Stimulated activated CD4-positive, alpha-beta T cell treated with anti-CD3 and anti-CD28 coated beads, Interleukin-2, amount 100 ng/mL, for 4 hours (primary cell): ENCODE data around the gene PDGFA.

ENCODE experiments used
- DNase-seq: peaks from one replicate; pipeline ENCODE4 v3.0.0-alpha.2; 2020; ENCODE audit warnings: low read depth

PDGFA gene

DNA sequence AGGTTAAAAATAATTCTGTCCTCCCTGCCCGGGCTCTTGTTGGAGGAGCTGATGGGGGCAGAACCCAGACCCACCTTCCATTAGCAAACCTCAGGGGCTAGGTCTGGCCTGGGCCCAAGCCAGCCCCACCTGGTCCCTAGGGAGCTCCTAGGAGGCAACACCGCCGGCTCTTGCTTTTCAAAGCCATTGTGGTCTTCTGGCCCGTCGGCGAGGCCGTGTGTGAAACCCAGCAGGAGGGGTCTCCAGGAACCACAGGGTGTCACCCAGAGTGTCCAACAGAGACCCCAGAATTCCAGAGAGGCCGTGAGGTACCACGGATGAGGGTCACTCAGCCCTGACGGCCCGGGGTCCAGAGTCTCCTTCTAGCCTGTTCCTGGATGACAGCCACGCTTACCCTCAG is 16.6 kb upstream of the PDGFA start:
- DNase-seq: no peak

DNA sequence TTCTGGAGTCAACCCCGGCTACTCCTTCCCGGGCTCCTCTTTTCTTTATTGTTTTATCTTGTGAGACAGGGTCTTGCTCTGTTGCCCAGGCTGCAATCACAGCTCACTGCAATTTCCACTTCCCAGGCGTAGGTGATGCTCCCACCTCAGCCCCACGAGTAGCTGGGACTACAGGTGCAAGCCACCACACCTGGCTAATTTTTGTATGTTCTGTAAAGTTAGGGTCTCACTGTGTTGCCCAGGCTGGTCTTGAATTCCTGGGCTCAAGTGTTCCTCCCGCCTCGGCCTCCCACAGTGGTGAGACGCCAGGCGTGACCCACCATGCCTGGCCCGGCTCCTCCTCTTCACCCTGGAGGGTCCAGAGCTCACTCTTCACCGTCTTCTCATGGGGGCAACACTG is 15.3 kb upstream of the PDGFA start:
- DNase-seq: no peak

DNA sequence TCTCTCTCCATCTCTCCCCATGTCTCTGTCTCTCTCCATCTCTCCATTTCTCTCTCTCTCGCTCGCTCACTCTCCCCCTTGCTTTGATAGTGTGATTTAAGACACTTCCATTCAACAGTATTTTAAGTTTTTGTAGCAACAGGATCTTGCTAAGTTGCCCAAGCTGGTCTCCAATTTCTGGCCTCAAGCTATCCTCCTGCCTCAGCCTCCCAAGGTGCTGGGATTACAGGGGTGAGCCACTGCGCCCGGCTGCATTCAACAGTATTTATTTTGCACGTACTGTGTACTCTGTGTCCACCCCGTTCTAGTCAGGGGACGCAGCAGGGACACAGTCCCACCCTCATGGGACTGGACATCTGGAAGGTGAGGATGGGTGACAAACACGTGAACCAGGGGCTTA is 14.4 kb upstream of the PDGFA start:
- no peak for DNase-seq

DNA sequence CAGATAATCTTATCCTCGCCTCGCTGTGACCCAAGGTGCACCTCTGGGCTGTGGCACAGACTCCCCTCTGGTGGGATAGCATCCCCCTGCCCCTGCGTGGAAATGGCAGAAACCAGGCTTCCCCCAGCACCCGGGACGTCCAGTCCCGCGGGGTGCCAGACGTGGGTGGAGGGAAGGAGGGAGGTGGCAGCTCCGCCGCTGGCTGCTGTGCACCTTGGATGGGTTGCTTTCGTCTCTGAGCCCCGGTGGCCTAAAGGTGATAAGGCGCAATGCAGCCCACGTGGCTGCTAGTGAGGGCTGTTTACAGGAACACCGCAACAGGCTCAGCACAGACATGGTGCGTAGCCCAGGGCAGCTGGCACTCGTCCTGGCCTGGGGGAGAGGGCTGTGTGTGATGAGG is 13.6 kb upstream of the PDGFA start:
- DNase-seq: no peak

DNA sequence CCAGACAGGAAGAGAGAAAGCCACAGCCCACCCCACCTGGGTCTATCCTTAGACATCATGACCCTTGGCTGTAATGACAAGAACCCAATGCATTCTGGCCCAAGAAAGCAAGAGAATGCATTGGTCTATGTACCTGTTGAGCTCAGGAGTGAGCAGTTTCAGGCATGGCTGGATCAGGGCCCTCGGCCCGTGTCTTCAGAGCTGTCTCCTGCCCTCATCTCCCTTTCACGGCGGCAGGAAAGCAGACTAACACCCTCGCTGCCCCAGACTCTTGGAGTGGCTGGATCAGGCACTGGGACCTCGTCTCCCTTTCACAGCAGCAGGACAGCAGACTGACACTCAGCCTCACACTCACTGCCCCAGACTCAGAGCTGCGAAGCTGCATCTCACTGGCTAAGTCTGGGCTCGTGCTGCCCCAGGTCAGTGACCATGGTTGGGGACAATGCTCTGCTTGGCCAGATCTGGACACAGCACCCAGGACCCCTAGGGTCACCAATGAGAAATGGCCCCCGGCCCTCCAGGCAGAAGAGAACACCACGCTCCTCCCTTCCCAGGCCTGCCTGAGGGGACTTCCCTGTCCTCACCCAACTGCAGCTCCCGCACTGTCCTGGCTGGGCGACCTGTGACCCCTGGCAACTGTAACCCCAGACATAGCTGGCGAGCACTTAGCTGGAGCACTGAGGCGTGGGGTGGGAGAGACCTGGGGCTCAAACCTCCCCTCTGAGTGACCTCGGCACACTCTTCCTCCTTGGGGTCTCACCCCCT is 12.9 kb upstream of the PDGFA start:
- DNase-seq: no peak

DNA sequence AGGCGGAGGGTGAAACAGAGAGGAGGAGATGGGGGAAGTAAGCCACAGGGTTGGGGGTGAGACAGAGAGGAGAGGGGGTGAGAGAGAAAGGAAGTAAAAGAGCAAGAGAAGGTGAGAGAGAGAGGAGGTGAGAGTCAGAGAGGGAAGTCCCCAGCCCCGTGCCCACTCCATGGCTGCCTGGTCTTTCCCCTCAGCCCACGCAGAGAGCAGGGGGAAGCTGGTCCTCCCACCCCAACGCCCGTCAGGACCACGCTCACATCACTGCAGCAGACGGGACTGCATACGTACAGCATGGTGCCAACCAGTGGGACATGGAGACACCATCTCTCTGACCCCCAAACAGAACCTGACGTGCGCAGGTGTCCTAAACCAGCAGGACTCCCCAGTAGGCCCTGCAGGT is 12.1 kb upstream of the PDGFA start:
- no peak for DNase-seq

DNA sequence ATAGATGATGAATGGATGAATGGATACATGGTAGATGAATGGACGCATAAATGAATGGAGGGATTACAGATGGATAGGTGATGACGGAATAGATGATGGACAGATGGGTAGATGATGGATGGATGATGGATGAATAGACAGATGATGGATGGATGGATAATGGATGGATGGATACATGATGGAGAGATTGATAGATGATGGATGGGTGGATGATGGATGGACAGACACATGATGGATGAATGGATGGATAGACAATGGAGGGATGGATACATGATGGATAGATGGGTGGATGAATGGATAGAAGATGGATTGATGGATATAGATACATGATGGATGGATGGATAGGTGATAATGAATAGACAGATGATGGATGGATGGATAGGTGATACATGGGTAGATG is 8.8 kb upstream of the PDGFA start:
- DNase-seq: no peak

DNA sequence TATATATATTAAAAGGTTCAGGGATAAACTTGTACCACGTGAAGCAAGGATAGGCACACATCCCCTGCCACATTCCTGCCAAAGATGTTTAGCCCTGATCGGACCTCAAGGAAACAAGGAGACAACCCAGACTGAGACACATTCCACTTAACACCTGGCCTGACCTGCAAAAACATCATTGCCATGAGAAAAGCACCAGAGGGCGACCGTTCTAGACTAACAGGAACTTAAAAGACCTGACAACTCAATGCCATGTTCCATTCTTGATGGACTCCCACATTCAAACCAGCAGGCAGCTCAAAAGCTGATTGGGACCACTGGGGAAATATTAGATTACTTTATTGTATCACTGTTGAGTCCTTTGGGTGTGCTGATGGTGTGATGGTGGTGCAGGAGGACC is 8.1 kb upstream of the PDGFA start:
- no peak for DNase-seq

DNA sequence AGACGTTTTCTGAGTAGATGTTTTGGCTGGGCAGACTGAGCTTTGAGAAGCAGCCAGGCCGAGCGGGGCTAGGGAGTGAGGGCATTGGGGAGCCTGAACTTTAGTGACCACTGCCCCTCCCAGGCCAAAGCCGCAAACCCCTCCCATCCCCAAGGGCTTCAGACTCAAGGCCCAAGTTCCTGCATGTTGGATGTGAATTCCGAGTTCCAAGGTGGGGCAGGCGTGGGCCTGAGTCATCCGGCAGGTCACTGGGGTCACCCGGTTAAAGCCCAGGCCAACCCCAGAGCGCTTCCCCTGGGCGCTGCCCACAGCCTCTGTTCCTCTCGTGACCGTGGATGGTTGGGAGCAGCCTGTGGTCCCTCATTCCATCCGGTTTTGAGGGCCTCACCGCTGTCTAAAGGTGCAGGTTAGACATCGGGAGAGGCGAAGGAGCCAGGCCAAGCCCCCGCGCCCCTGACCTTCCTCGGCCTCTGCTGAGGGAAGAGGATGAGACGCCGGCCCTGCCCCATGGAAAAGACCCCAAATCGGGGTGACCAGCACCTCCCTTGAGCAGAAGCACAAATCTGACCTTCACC is 6.9 kb upstream of the PDGFA start:
- DNase-seq: no peak

DNA sequence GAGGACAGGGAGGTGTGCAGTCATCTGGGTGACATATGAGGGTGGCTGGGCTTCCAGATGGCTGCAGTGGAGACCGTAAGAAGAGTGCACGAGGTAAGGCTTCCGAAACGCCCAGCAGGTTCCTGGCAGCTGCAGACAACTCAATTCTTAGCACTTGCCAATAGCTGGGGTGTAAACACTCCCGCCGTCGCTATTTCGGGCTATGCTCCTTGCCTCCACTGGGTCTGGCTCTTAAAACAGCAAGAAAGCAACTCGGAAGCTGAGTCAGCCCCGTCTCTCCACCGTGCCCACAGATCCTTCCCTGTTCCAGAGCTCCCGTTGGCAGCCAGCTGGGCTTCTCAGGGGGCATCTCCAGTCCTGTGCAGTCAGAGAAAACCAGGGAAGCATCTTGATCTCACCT is 6.1 kb upstream of the PDGFA start:
- no peak for DNase-seq

DNA sequence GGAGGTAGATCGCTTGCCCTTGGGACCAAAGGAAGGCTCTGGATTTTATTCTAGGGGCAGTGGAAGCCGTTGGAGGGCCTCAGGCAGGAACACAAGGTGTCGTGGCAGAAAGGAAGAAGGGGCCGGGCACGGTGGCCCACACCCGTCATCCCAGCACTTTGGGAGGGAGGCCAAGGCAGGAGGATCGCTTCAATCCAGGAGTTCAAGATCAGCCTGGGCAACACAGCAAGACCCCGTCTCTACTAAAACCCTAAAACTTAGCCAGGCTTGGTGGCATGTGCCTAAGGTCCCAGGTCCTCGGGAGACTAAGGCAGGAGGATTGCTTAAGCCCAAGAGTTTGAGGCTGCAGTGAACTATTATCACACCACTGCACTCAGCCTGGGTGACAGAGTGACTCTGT is 5.2 kb upstream of the PDGFA start:
- DNase-seq: no peak

DNA sequence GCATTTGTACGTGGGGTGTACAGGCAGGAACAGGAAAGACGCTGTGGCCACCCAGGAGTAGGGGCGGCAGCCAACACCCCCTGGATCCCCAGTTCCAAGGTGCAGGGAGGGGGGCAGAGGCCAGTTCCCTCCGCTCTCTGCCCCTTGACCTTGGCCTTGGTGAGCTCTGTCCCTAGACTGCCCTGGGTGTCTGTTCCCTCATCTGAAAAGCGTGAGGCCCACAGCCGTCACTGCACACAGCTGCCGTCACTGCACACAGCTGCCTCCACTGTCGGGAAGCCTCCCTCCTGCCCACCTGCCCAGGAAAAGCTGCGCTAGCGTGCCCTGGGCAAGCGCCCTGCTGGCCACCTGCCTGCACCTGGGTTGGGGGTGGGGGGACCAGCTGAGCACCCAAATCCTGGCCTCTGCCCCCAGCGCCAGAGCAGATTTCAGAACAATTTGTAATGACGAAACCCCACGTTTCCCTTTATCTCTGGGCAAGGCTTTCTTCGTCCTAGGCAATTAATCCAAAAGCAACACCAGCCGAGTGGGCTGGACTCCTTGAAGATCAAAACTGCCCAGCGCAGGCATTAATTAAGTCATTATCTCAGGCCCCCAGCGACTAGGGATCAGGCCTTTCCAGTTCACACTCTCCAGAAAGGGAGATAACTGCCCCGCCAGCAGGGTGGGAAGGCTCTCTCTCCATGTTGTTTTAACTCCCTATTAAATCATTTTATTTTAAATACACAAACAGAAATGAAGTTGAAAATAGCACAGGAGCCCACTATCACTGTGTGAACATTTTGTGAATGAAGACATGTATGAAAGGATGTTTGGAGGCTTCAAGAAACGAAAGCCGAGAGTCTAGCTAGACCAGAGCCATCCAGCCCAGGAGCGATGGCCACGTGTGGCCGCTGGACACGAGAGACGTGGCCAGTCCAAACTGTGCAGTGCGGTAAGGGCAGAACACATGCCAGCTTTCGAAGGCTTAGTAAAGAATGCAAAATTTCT is 4.0 kb upstream of the PDGFA start:
- no peak for DNase-seq

DNA sequence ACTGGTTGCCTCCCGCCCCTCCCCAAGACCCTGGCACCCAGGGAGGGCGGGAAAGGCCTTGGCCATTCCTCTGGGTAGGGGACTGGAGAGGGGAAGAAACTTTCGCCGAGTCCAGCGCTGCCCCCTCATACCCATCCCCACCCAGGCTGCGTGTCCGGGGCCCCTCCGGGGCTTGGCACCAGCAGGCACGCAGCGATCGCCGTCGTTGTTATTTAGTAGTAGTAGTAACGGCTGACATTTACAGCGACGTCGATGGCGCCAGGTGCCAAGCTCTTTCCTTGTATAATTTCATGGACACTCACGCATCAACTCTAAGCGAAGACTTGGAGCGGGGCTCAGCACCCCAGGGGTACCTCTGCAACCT is 3.3 kb upstream of the PDGFA start:
- no peak for DNase-seq

DNA sequence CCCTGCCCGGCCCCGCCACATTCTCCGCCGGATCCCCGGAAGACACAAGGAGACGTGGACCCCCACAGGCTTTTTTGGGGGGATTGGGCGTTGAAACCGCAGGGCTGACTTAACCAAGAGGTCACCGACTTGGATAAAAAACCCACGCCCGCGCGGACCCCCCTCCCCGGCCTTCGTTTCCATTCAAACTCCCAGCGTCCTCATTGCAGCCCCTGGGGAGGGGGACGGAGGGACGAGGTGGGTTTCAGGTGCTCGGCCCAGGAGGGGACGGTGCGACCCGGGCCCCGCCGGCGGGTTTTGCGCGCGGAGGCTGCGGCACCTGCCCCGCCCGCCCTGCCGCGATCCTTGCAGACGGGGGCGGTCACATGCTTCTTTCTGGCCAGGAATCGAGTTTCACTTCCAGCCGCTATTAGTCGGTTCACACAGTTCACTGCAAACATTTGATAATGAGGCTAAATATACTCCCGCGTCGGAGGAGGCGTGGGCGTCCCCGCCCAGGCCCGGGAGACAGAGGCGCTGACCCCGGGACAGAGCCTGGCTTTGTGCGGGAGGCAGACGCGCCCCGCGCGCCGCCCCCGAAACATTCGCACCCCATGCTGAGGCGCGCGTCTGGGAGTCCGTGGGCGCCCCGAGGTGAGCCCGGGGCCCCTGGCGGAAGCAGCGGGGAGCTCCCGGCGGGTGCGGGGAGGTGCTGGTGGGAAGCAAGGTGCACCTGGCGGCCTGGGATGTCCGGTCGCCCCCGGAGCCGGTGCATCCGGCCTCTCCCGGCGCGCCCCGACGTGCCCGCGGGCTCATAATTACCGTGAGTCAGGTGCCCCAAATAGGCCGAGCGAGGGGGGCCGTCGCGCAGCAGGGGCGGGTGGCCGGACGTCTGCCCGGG is 2.7 kb upstream of the PDGFA start:
- peak; percentile 33 for DNase-seq

DNA sequence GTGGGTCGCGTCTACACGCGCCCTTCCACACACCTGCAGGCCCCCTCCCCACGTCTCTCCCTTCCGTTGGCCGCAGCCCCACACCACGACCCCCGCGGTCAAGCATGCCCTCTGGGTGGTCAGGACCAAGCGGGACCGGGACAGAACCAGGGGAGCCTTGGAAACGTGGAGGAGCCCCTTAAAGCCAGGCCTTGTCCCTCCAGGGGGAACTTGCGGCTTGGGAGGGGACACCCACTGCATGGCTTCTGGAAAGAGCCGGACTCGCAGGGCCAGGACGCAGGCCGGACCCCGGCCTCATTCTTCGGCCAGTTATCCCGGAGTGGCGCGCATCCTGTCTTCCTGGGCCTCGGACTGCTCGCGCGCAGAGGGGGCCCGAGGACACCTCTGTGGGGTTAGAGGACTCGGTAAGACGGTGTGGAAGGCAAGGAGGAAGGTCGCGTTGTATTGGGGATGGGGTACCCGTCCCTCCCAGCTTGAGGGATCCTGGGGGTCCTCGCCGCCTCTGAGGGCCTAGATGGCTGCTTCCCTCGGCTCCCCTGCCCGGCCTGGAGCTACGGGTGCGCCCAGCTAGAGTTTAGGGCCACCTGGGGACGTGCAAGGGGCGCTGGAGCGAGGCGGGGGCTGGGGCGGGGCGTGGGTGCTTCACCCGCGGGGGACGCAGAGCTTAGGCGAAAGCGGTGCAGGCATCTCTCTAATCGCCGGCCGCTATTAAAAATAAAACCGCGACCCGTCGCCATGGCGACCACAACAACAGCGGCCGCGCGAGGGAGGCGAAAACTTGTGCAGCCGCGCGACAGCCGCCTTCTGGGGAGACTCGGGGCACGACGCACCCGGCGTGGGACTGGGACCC is 1.8 kb upstream of the PDGFA start:
- DNase-seq: no peak

DNA sequence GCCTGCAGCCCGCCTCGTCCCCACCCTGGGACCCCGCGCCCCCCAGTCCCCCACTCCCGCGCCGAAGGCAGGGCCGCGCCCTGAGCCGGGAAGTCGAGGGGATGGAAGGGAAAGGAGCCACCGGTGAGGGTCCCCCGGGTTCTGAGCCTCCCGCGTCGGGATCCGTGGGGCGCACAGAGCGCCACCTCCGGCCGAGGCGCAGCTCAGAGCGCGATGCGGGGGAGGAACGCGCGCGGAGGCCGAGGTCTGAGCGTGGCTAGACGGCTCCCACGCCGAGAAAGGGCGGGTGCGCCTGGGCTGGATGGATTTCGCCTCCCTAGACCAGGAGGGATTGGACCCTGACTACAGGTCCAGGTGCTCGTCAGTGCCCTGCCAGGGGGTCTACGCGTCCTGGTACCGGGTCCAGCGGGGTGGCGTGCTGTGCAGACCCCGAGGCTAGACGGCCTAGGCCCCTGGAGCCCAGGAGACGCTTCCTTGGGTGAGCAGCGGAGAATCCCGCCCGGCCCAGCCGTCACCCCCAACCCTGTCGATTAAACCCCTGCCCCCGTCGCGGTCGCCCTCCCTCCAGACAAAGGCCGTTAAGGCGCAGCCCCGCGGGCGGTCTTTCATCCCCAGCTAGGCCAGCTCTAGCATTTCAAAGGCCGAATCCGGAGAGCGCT is 986 bp upstream of the PDGFA start:
- DNase-seq: no peak

DNA sequence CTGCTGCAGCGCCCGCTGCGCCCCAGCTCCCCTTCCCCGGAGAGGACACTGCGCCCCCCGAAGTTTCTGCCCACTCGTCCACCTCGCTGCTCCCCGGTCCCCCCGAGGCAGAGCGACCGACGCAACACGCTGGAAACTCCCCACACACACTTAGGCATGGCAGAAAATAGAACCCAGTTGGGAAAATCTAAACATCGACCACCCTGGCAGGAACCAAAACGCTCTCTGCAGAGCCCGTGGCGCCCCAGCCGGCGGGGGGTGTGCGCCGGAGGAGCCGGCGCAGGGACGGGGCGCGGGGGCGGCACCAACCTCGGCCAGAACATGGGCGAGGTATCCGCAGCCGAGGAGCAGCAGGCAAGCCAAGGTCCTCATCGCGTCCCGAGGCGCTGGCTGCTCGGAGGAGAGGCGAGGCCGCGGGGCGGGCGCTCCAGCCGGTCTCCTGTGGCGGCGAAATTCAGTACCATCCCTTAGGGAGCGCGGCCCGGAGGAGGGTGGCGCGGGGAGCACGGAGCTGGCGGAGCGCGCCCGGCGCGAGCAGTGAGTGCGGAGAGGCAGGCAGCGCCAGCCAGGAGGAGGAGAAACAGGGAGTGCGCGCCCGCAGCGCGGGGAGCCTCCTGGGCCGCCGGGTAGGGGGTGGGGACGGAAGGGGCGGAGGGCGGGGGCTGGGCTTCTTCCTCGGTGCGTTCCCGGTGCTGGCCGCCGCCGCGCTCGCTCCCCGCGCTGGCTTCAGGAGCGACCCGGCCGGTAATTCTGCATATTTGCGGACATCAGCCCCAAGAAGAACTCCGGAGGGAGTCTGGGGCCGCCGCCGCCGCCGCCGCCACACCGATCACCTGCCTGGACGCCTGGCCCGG is 789 bp downstream of the PDGFA start:
- peak; percentile 21 for DNase-seq

DNA sequence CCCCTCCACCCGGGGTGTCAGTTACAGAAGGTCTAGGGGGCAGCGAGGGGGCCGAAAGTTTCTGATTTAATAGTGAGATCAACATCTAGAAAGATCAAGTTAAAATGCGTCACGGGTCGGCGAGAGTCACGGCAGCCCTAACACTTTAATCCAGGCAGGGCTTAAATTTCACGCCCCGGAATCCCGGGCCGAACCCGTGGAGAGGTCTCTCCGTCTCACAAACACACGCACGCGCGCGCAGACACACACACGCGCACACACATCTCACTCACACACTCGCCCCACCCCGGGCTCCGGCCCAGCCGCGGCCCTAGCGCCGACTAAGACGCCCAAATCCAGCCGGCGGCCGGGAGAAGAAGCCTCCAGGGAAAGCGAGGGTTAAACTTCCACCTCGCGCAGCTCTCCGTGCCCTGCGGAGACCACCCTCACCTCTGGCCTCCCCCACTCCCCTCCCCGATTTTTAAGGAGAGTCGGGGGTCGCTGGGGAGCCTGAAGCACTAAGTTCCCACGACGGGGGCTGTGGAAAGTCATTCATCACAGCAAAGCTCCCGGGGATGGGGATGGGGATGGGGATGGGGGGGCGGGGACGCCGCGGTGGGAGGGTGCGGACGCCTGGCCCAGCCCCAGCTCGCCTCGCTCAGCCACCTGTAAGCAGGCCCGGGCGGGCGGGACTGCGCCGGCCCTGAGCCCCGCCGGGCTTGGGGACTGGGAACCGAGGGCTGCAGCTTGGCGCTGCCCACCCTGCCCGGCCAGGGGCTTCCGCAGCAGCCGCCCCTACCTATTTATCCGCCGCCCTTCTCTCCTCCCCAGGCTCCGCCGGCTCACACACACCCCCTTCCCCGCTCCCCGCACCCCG is 1.6 kb downstream of the PDGFA start:
- DNase-seq: no peak
